ENCODE results near the gene GOLGA6L9.
"Not testable (repeated sequence)": the region's sequence is repeated elsewhere in the genome, so short reads cannot be mapped to it uniquely, and the experiment has no call there.

GOLGA6L9 gene

GRCh38 chr15:82406211-82406610 lies 23.4 kb upstream of the GOLGA6L9 start:
- H3K36me3 ChIP-seq (ENCODE audit: control insufficient read depth, insufficient read depth, low read length, severe bottlenecking); H3K4me3 ChIP-seq (ENCODE audit: low read length); DNase-seq (ENCODE audit: low read depth); H3K9me3 ChIP-seq (ENCODE audit: control insufficient read depth, low read length); H3K4me1 ChIP-seq (ENCODE audit: control insufficient read depth, insufficient read depth, low read length); H3K27me3 ChIP-seq (replicated peaks; ENCODE audit: control insufficient read depth, insufficient read depth, low read length); H3K9ac ChIP-seq (ENCODE audit: low read length): not testable (repeated sequence)

- not testable (repeated sequence) for DNase-seq (ENCODE audit: low read depth); H3K9me3 ChIP-seq (ENCODE audit: control insufficient read depth, low read length); H3K9ac ChIP-seq (ENCODE audit: low read length); H3K4me1 ChIP-seq (ENCODE audit: control insufficient read depth, insufficient read depth, low read length); H3K36me3 ChIP-seq (ENCODE audit: control insufficient read depth, insufficient read depth, low read length, severe bottlenecking); H3K27me3 ChIP-seq (replicated peaks; ENCODE audit: control insufficient read depth, insufficient read depth, low read length); H3K4me3 ChIP-seq (ENCODE audit: low read length)
Measured at GRCh38 chr15:82410306-82410705, 19.3 kb upstream of the GOLGA6L9 start.

- not testable (repeated sequence) for H3K36me3 ChIP-seq (ENCODE audit: control insufficient read depth, insufficient read depth, low read length, severe bottlenecking); H3K4me1 ChIP-seq (ENCODE audit: control insufficient read depth, insufficient read depth, low read length); H3K4me3 ChIP-seq (ENCODE audit: low read length); H3K9me3 ChIP-seq (ENCODE audit: control insufficient read depth, low read length); H3K9ac ChIP-seq (ENCODE audit: low read length); DNase-seq (ENCODE audit: low read depth); H3K27me3 ChIP-seq (replicated peaks; ENCODE audit: control insufficient read depth, insufficient read depth, low read length)
Measured at GRCh38 chr15:82411595-82411994, 18.0 kb upstream of the GOLGA6L9 start.

- not testable (repeated sequence) for H3K4me1 ChIP-seq (ENCODE audit: control insufficient read depth, insufficient read depth, low read length); H3K36me3 ChIP-seq (ENCODE audit: control insufficient read depth, insufficient read depth, low read length, severe bottlenecking); H3K27me3 ChIP-seq (replicated peaks; ENCODE audit: control insufficient read depth, insufficient read depth, low read length); H3K4me3 ChIP-seq (ENCODE audit: low read length); H3K9ac ChIP-seq (ENCODE audit: low read length); H3K9me3 ChIP-seq (ENCODE audit: control insufficient read depth, low read length)
- peak; percentile 27 for DNase-seq (ENCODE audit: low read depth)
Measured at GRCh38 chr15:82414525-82415191, 15.0 kb upstream of the GOLGA6L9 start.

GRCh38 chr15:82420516-82420915 lies 9.1 kb upstream of the GOLGA6L9 start:
- H3K4me1 ChIP-seq (ENCODE audit: control insufficient read depth, insufficient read depth, low read length); H3K27me3 ChIP-seq (replicated peaks; ENCODE audit: control insufficient read depth, insufficient read depth, low read length); DNase-seq (ENCODE audit: low read depth); H3K4me3 ChIP-seq (ENCODE audit: low read length); H3K9ac ChIP-seq (ENCODE audit: low read length); H3K9me3 ChIP-seq (ENCODE audit: control insufficient read depth, low read length); H3K36me3 ChIP-seq (ENCODE audit: control insufficient read depth, insufficient read depth, low read length, severe bottlenecking): not testable (repeated sequence)

- not testable (repeated sequence) for H3K27me3 ChIP-seq (replicated peaks; ENCODE audit: control insufficient read depth, insufficient read depth, low read length); H3K36me3 ChIP-seq (ENCODE audit: control insufficient read depth, insufficient read depth, low read length, severe bottlenecking); DNase-seq (ENCODE audit: low read depth); H3K9ac ChIP-seq (ENCODE audit: low read length); H3K9me3 ChIP-seq (ENCODE audit: control insufficient read depth, low read length); H3K4me1 ChIP-seq (ENCODE audit: control insufficient read depth, insufficient read depth, low read length); H3K4me3 ChIP-seq (ENCODE audit: low read length)
Measured at GRCh38 chr15:82420966-82421365, 8.7 kb upstream of the GOLGA6L9 start.

- not testable (repeated sequence) for DNase-seq (ENCODE audit: low read depth); H3K9me3 ChIP-seq (ENCODE audit: control insufficient read depth, low read length); H3K9ac ChIP-seq (ENCODE audit: low read length); H3K4me3 ChIP-seq (ENCODE audit: low read length); H3K4me1 ChIP-seq (ENCODE audit: control insufficient read depth, insufficient read depth, low read length); H3K36me3 ChIP-seq (ENCODE audit: control insufficient read depth, insufficient read depth, low read length, severe bottlenecking); H3K27me3 ChIP-seq (replicated peaks; ENCODE audit: control insufficient read depth, insufficient read depth, low read length)
Measured at GRCh38 chr15:82427117-82427516, 2.5 kb upstream of the GOLGA6L9 start.

- not testable (repeated sequence) for H3K36me3 ChIP-seq (ENCODE audit: control insufficient read depth, insufficient read depth, low read length, severe bottlenecking); H3K4me1 ChIP-seq (ENCODE audit: control insufficient read depth, insufficient read depth, low read length); H3K9me3 ChIP-seq (ENCODE audit: control insufficient read depth, low read length); H3K27me3 ChIP-seq (replicated peaks; ENCODE audit: control insufficient read depth, insufficient read depth, low read length); DNase-seq (ENCODE audit: low read depth)
- Histone ChIP-seq H3K4me3 (ENCODE audit: low read length) (peak overlapping the region; percentile 63), H3K9ac (ENCODE audit: low read length) (peak overlapping the region; percentile 58)
Measured at GRCh38 chr15:82445420-82445819, 15.8 kb downstream of the GOLGA6L9 start.

- not testable (repeated sequence) for H3K36me3 ChIP-seq (ENCODE audit: control insufficient read depth, insufficient read depth, low read length, severe bottlenecking); H3K9ac ChIP-seq (ENCODE audit: low read length); H3K9me3 ChIP-seq (ENCODE audit: control insufficient read depth, low read length); H3K4me3 ChIP-seq (ENCODE audit: low read length); H3K27me3 ChIP-seq (replicated peaks; ENCODE audit: control insufficient read depth, insufficient read depth, low read length); DNase-seq (ENCODE audit: low read depth); H3K4me1 ChIP-seq (ENCODE audit: control insufficient read depth, insufficient read depth, low read length)
Measured at GRCh38 chr15:82457336-82457735, 27.7 kb downstream of the GOLGA6L9 start.

- DNase-seq (ENCODE audit: low read depth) = not testable (repeated sequence)
Measured at GRCh38 chr15:82465629-82466028, 36.0 kb downstream of the GOLGA6L9 start.

GRCh38 chr15:82468205-82468604 lies 38.6 kb downstream of the GOLGA6L9 start:
- H3K4me3 ChIP-seq (ENCODE audit: low read length); DNase-seq (ENCODE audit: low read depth); H3K9ac ChIP-seq (ENCODE audit: low read length); H3K4me1 ChIP-seq (ENCODE audit: control insufficient read depth, insufficient read depth, low read length); H3K36me3 ChIP-seq (ENCODE audit: control insufficient read depth, insufficient read depth, low read length, severe bottlenecking); H3K27me3 ChIP-seq (replicated peaks; ENCODE audit: control insufficient read depth, insufficient read depth, low read length); H3K9me3 ChIP-seq (ENCODE audit: control insufficient read depth, low read length): not testable (repeated sequence)

More at GRCh38 chr15:82465629-82466028, 36.0 kb downstream of the GOLGA6L9 start:
- H3K36me3 ChIP-seq (ENCODE audit: control insufficient read depth, insufficient read depth, low read length, severe bottlenecking); H3K4me3 ChIP-seq (ENCODE audit: low read length); H3K27me3 ChIP-seq (replicated peaks; ENCODE audit: control insufficient read depth, insufficient read depth, low read length); H3K9me3 ChIP-seq (ENCODE audit: control insufficient read depth, low read length); H3K9ac ChIP-seq (ENCODE audit: low read length); H3K4me1 ChIP-seq (ENCODE audit: control insufficient read depth, insufficient read depth, low read length): not testable (repeated sequence)

GRCh38 chr15:82469381-82469780 lies 39.8 kb downstream of the GOLGA6L9 start:
- not testable (repeated sequence) for H3K27me3 ChIP-seq (replicated peaks; ENCODE audit: control insufficient read depth, insufficient read depth, low read length); H3K4me1 ChIP-seq (ENCODE audit: control insufficient read depth, insufficient read depth, low read length); H3K9ac ChIP-seq (ENCODE audit: low read length); H3K9me3 ChIP-seq (ENCODE audit: control insufficient read depth, low read length); DNase-seq (ENCODE audit: low read depth); H3K4me3 ChIP-seq (ENCODE audit: low read length); H3K36me3 ChIP-seq (ENCODE audit: control insufficient read depth, insufficient read depth, low read length, severe bottlenecking)
